ENCODE measurements around the gene ORMDL2. TPM values are rescaled to one million over a fixed set of nuclear protein-coding genes. Genes with fewer than 3 reads are reported as not detected.

The ORMDL2 gene
- total RNA-seq, 4 donors from 2014 or later = 17.7 to 39.2 (median 23.4) TPM

- H3K4me3 ChIP-seq (replicated peaks in 1 of 3) = no peak overlapping the region
- H3K9me3 ChIP-seq = no peaks in the 10 kb centered on the region
- no peak for DNase-seq
- no peaks in the 10 kb centered on the region for H3K4me1 ChIP-seq
- H3K36me3 ChIP-seq = peaks cover 4 to 18% of the 10 kb centered on the region in 2 donors
- intact Hi-C loops (cut with DNase I) = no loop called here
- H3K27me3 ChIP-seq = no peaks in the 10 kb centered on the region
- TF ChIP-seq CTCF (IDR thresholded peaks at IDR 0.05) = no peak
- no peak for TF ChIP-seq POLR2A (IDR thresholded peaks at IDR 0.05)
- H3K27ac ChIP-seq = no peak overlapping the region
- 95% methylated on average over 8 of the region's 8 CpGs for WGBS, 2 donors
Observed at GRCh38 chr12:55806982-55807381, 10.9 kb upstream of the ORMDL2 start.

- DNase-seq = no peak
- TF ChIP-seq CTCF (IDR thresholded peaks at IDR 0.05) = no peak
- no peak for TF ChIP-seq POLR2A (IDR thresholded peaks at IDR 0.05)
- Histone ChIP-seq H3K27me3 (no peaks in the 10 kb centered on the region), H3K27ac (no peak overlapping the region), H3K4me1 (no peaks in the 10 kb centered on the region), H3K9me3 (no peaks in the 10 kb centered on the region), H3K36me3 (peaks cover 4 to 11% of the 10 kb centered on the region in 2 donors), H3K4me3 (replicated peaks in 1 of 3) (no peak overlapping the region)
- intact Hi-C loops (cut with DNase I) = no loop called here
- WGBS, 2 donors = 82 to 85% methylated on average over 5 of the region's 5 CpGs
Observed at GRCh38 chr12:55809274-55809673, 8.6 kb upstream of the ORMDL2 start.

- Histone ChIP-seq H3K36me3 (peaks cover 1 to 11% of the 10 kb centered on the region in 2 donors), H3K27ac (no peak overlapping the region), H3K4me1 (peaks cover 13 to 14% of the 10 kb centered on the region in 2 donors), H3K4me3 (replicated peaks in 1 of 3) (no peak overlapping the region), H3K9me3 (no peaks in the 10 kb centered on the region), H3K27me3 (no peaks in the 10 kb centered on the region)
- WGBS, 2 donors = 58 to 60% methylated on average over 1 of the region's 1 CpG
- TF ChIP-seq CTCF (IDR thresholded peaks at IDR 0.05) (no peak), POLR2A (IDR thresholded peaks at IDR 0.05) (no peak)
- no peak for DNase-seq
- intact Hi-C loops (cut with DNase I) = no loop called here
Observed at GRCh38 chr12:55812088-55812487, 5.8 kb upstream of the ORMDL2 start.

- intact Hi-C loops (cut with DNase I) = no loop called here
- peaks cover 13 to 23% of the 10 kb centered on the region in 2 donors for H3K4me1 ChIP-seq
- no peaks in the 10 kb centered on the region for H3K9me3 ChIP-seq
- H3K4me3 ChIP-seq (replicated peaks in 1 of 3) = no peak overlapping the region
- no peaks in the 10 kb centered on the region for H3K27me3 ChIP-seq
- no peak overlapping the region for H3K27ac ChIP-seq
- no peak for DNase-seq
- TF ChIP-seq CTCF (IDR thresholded peaks at IDR 0.05) (no peak), POLR2A (IDR thresholded peaks at IDR 0.05) (no peak)
- peaks cover 0 to 3% of the 10 kb centered on the region in 2 donors for H3K36me3 ChIP-seq
Observed at GRCh38 chr12:55814257-55814656, 3.6 kb upstream of the ORMDL2 start.

GRCh38 chr12:55815473-55815872 is 2.4 kb upstream of the ORMDL2 start:
- H3K9me3 ChIP-seq = no peaks in the 10 kb centered on the region
- intact Hi-C loops (cut with DNase I) = no loop called here
- no peak for DNase-seq
- no peak overlapping the region for H3K27ac ChIP-seq
- H3K27me3 ChIP-seq = no peaks in the 10 kb centered on the region
- 85 to 86% methylated on average over 11 to 12 of the region's 12 CpGs for WGBS, 2 donors
- H3K36me3 ChIP-seq = peaks cover 6 to 15% of the 10 kb centered on the region in 2 donors
- TF ChIP-seq POLR2A (IDR thresholded peaks at IDR 0.05) (no peak), CTCF (IDR thresholded peaks at IDR 0.05) (no peak)
- H3K4me3 ChIP-seq (replicated peaks in 1 of 3) = no peak overlapping the region
- H3K4me1 ChIP-seq = peaks cover 13 to 23% of the 10 kb centered on the region in 2 donors

All from thyroid gland (tissue), 4 donors.